HepG2 (cell line): Measurements from ENCODE around the gene NRGN. TPM values are rescaled to one million over a fixed set of nuclear protein-coding genes. Genes with fewer than 3 reads are reported as not detected.

Experiments
- ATF7 ChIP-seq, 2 experiments: fragments of 450-650 bp in 1 of 2; sonication (generic) in 1 of 2; formaldehyde crosslinking in 1 of 2; IDR thresholded peaks; 2 replicates each; pipeline versions ENCODE4 v1.4.0 to v1.6.1; 2016 to 2020; ENCODE audit warnings: antibody characterized with exemption in 1 of 2, mild to moderate bottlenecking in 1 of 2, missing genetic modification reagents in 1 of 2
- KIAA2018 ChIP-seq: sonication (generic); formaldehyde crosslinking; IDR thresholded peaks from 2 replicates; pipeline ENCODE4 v1.5.0; 2020; ENCODE audit warnings: mild to moderate bottlenecking, missing genetic modification reagents, borderline replicate concordance
- MYPOP ChIP-seq: sonication (generic); formaldehyde crosslinking; IDR thresholded peaks from 2 replicates; pipeline ENCODE4 v1.8.1; 2023; ENCODE audit warnings: mild to moderate bottlenecking, moderate library complexity, missing genetic modification reagents
- RBFOX2 ChIP-seq: fragments of 200-400 bp; formaldehyde crosslinking; IDR thresholded peaks from 2 replicates; pipeline ENCODE4 v1.6.1; 2017; ENCODE audit warnings: low read depth, mild to moderate bottlenecking, low read length
- SIN3A ChIP-seq: IDR thresholded peaks from 2 replicates; pipeline ENCODE4 v1.6.1; 2011; ENCODE audit warnings: low read depth, mild to moderate bottlenecking, control low read depth, low read length, borderline replicate concordance
- THAP7 ChIP-seq: sonication (generic); formaldehyde crosslinking; IDR thresholded peaks from 2 replicates; pipeline ENCODE4 v1.8.1; 2023; ENCODE audit warnings: mild to moderate bottlenecking, missing genetic modification reagents
- ZMAT3 ChIP-seq: sonication (generic); formaldehyde crosslinking; conservative IDR thresholded peaks from 2 replicates; pipeline ENCODE4 v1.7.0; 2021; ENCODE audit warnings: missing genetic modification reagents
- ZNF24 ChIP-seq: fragments of 450-650 bp; IDR thresholded peaks from 2 replicates; pipeline ENCODE4 v1.6.1; 2017; ENCODE audit warnings: antibody characterized with exemption, mild to moderate bottlenecking
- ZNF574 ChIP-seq: sonication (generic); formaldehyde crosslinking; IDR thresholded peaks from 2 replicates; pipeline ENCODE4 v1.4.0; 2020; ENCODE audit warnings: missing genetic modification reagents
- ZNF687 ChIP-seq: sonication (generic); formaldehyde crosslinking; IDR thresholded peaks from 2 replicates; pipeline ENCODE4 v1.5.1; 2020; ENCODE audit warnings: mild to moderate bottlenecking, missing genetic modification reagents, moderate library complexity
- ZSCAN12 ChIP-seq: sonication (generic); formaldehyde crosslinking; IDR thresholded peaks from 2 replicates; pipeline ENCODE4 v1.9.0; 2021; ENCODE audit warnings: mild to moderate bottlenecking, missing genetic modification reagents
- polyA plus RNA-seq, 8 experiments: library from polyadenylated mRNA; depleted of rRNA in 3 of 8; stranded (reverse) in 7 of 8; unstranded in 1 of 8; fragments of >200 nt; fragmentation: Illumina TruSeq in 4 of 8; extraction: Trizol in 4 of 8; gene quantifications; 2 replicates each; pipeline versions ENCODE4 v1.2.1 to v1.2.3, GENCODE V29; 2011 to 2016; ENCODE audit warnings: low read depth in 4 of 8, missing spikeins in 1 of 8, mixed read lengths in 1 of 8; ENCODE audit not compliant: insufficient read depth in 1 of 8
- total RNA-seq, 5 experiments: library from RNA; depleted of rRNA; stranded (reverse); fragments of >200 nt; fragmentation: Illumina TruSeq; extraction: Trizol; gene quantifications; 2 replicates each; pipeline ENCODE4 v1.2.3, GENCODE V29; 2016; ENCODE audit warnings: low read depth in 1 of 5

NRGN gene
- total and polyA plus RNA-seq, 2 of the 13 experiments (the other 11 are each of a cell fraction or from before 2014, with no cell fraction given) = 0.22 TPM; not detected in 1

GRCh38 chr11:124762105-124762623 lies 22.4 kb downstream of the NRGN start, which contains the start of gene ESAM (continued):
- TF ChIP-seq ZNF687 (CRISPR knock-in tag) = peak; percentile 44; the same call in 1 of the 2 replicates
- TF ChIP-seq ZNF574 = 0 out of 2 replicates have a peak, but pooled peaks have one; percentile 6
- no peak for TF ChIP-seq MYPOP (CRISPR knock-in tag)
- TF ChIP-seq SIN3A = no peak
- TF ChIP-seq ZSCAN12 (CRISPR knock-in tag) = no peak
- TF ChIP-seq KIAA2018 = no peak
- no peak for TF ChIP-seq ATF7 (IDR thresholded peaks at IDR 0.05)
- TF ChIP-seq ATF7 (CRISPR knock-in tag; IDR thresholded peaks at IDR 0.05) = no peak
- TF ChIP-seq THAP7 (CRISPR knock-in tag) = no peak
- no peak for TF ChIP-seq ZMAT3 (CRISPR knock-in tag)
- TF ChIP-seq RBFOX2 = 0 out of 2 replicates have a peak, but pooled peaks have one; percentile 33
- no peak for TF ChIP-seq ZNF24
